Activated CD4-positive, alpha-beta T cell treated with anti-CD3 and anti-CD28 coated beads, Interleukin-2, amount 50 U/mL, for 16 hours (primary cell): ENCODE results near the gene EIF2B2.
"Not testable (repeated sequence)": the region's sequence is repeated elsewhere in the genome, so short reads cannot be mapped to it uniquely, and the experiment has no call there.

Experiments
- DNase-seq: peaks from one replicate; pipeline ENCODE4 v3.0.0-alpha.2; 2020

Gene EIF2B2

GRCh38 chr14:74974364-74975058 is 28.2 kb upstream of the EIF2B2 start:
- no peak for DNase-seq

GRCh38 chr14:74975059-74975810 is 27.5 kb upstream of the EIF2B2 start:
- DNase-seq: no peak

GRCh38 chr14:74976264-74977113 is 26.2 kb upstream of the EIF2B2 start:
- DNase-seq: no peak

GRCh38 chr14:74977164-74977900 is 25.4 kb upstream of the EIF2B2 start:
- no peak for DNase-seq

- no peak for DNase-seq
Observed at GRCh38 chr14:74977901-74978385, 24.8 kb upstream of the EIF2B2 start.

- DNase-seq: no peak
Observed at GRCh38 chr14:74978416-74978947, 24.2 kb upstream of the EIF2B2 start.

- no peak for DNase-seq
Observed at GRCh38 chr14:74979029-74979428, 23.7 kb upstream of the EIF2B2 start.

GRCh38 chr14:74979442-74980397 is 23.0 kb upstream of the EIF2B2 start:
- no peak for DNase-seq

- no peak for DNase-seq
Observed at GRCh38 chr14:74980398-74980730, 22.4 kb upstream of the EIF2B2 start.

- no peak for DNase-seq
Observed at GRCh38 chr14:74980731-74981461, 21.8 kb upstream of the EIF2B2 start.

- DNase-seq: no peak
Observed at GRCh38 chr14:74981462-74981782, 21.3 kb upstream of the EIF2B2 start.

- no peak for DNase-seq
Observed at GRCh38 chr14:74981833-74982232, 20.9 kb upstream of the EIF2B2 start.

GRCh38 chr14:74982661-74983060 is 20.1 kb upstream of the EIF2B2 start:
- DNase-seq: no peak

- DNase-seq: no peak
Observed at GRCh38 chr14:74983343-74983742, 19.4 kb upstream of the EIF2B2 start.

- DNase-seq: no peak
Observed at GRCh38 chr14:74984236-74985027, 18.3 kb upstream of the EIF2B2 start.

GRCh38 chr14:74985028-74985310 is 17.8 kb upstream of the EIF2B2 start:
- no peak for DNase-seq

GRCh38 chr14:74985806-74986205 is 16.9 kb upstream of the EIF2B2 start:
- DNase-seq: no peak

GRCh38 chr14:74988131-74988530 is 14.6 kb upstream of the EIF2B2 start:
- no peak for DNase-seq

GRCh38 chr14:74988993-74989392 is 13.7 kb upstream of the EIF2B2 start:
- no peak for DNase-seq

GRCh38 chr14:74994182-74994581 is 8.5 kb upstream of the EIF2B2 start:
- DNase-seq: not testable (repeated sequence)
